K562 (cell line): Measurements from ENCODE around the gene ABLIM2. TPM values are rescaled to one million over a fixed set of nuclear protein-coding genes. Genes with fewer than 3 reads are reported as not detected.

Source experiments
- ATAC-seq: fragments of 200-7000 bp; cut with Tn5 transposase; 3 replicates; pipeline ENCODE4 v1.9.1; 2020; ENCODE audit warnings: moderate library complexity
- BruUV-seq: library from RNA; stranded (reverse); fragments of 400-500 nt; replicated peaks from 2 replicates; lab custom pipeline; 2021; lab: Mats Ljungman, UMichigan
- CTCF ChIA-PET: fragments of 300-600 bp; formaldehyde crosslinking; extraction: SDS; loops from one replicate; lab custom pipeline; 2021; ENCODE audit warnings: low intra/inter-chr PET ratio; lab: Yijun Ruan, JAX
- POLR2A ChIA-PET: fragments of 300-600, 350-650 bp; sonication (Branson Sonifier 250); formaldehyde crosslinking; extraction: SDS; loops from one replicate; lab custom pipeline; 2021; ENCODE audit warnings: antibody characterized with exemption, inconsistent platforms; lab: Yijun Ruan, JAX
- DNase-seq, 4 experiments: peaks; one replicate each; pipeline versions ENCODE4 v3.0.0 to v3.0.0-alpha.2; 2011 to 2018; ENCODE audit warnings: low spot score in 3 of 4, mixed read lengths in 3 of 4; ENCODE audit errors: extremely low read depth in 1 of 4
- FAIRE-seq: peaks from 2 replicates; lab custom pipeline; 2011; peaks lifted over from hg19 to GRCh38; lab: Jason Lieb, UNC
- H2AFZ ChIP-seq: 2 replicates; pipeline ENCODE4 v1.6.0; 2011; ENCODE audit warnings: low read depth, low read length, control low read depth, inconsistent platforms
- H3K27ac ChIP-seq: fragments of 200-600 bp; 3 replicates; pipeline ENCODE4 v1.8.0; 2011; ENCODE audit warnings: low read depth, mild to moderate bottlenecking, control low read depth, inconsistent platforms, low read length, moderate library complexity, mixed read lengths; ENCODE audit errors: extremely low read depth
- H3K27me3 ChIP-seq, 2 experiments: fragments of 300-600 bp in 1 of 2; 2 replicates in 1 of 2; 3 replicates in 1 of 2; pipeline versions ENCODE4 v1.6.0 to v1.8.0; 2011; ENCODE audit warnings: inconsistent platforms in 2 of 2, low read length in 2 of 2, mild to moderate bottlenecking in 1 of 2, mixed read lengths in 1 of 2, moderate library complexity in 1 of 2; ENCODE audit not compliant: control insufficient read depth in 2 of 2, insufficient read depth in 2 of 2
- H3K36me3 ChIP-seq: fragments of 300-600 bp; 3 replicates; pipeline ENCODE4 v1.8.0; 2011; ENCODE audit warnings: mild to moderate bottlenecking, low read length, inconsistent platforms; ENCODE audit not compliant: control insufficient read depth, insufficient read depth
- H3K4me1 ChIP-seq, 2 experiments: fragments of 200-600 bp in 1 of 2; replicated peaks in 1 of 2; 2 replicates in 1 of 2; 3 replicates in 1 of 2; pipeline versions ENCODE4 v1.5.1 to v1.8.0; 2011; ENCODE audit warnings: inconsistent platforms in 2 of 2, low read length in 2 of 2, mild to moderate bottlenecking in 1 of 2, mixed read lengths in 1 of 2, moderate library complexity in 1 of 2; ENCODE audit not compliant: control insufficient read depth in 2 of 2, insufficient read depth in 2 of 2
- H3K4me2 ChIP-seq: 2 replicates; pipeline ENCODE4 v1.6.1; 2011; ENCODE audit warnings: low read length, control low read depth, inconsistent platforms, mixed read lengths; ENCODE audit not compliant: insufficient read depth
- H3K4me3 ChIP-seq: fragments of 200-600 bp; sonication (generic), shearing (Covaris generic); 2 replicates; pipeline ENCODE4 v1.5.1; 2016; ENCODE audit warnings: control low read depth, inconsistent platforms
- H3K79me2 ChIP-seq: fragments of 200-600 bp; 3 replicates; pipeline ENCODE4 v1.8.0; 2011; ENCODE audit warnings: low read length, inconsistent platforms; ENCODE audit not compliant: control insufficient read depth, insufficient read depth
- H3K9ac ChIP-seq, 2 experiments: 2 replicates each; pipeline versions ENCODE4 v1.6.0 to v1.6.1; 2011; ENCODE audit warnings: low read depth in 2 of 2, low read length in 2 of 2, control low read depth in 1 of 2, inconsistent platforms in 1 of 2, mild to moderate bottlenecking in 1 of 2, mixed read lengths in 1 of 2; ENCODE audit not compliant: insufficient read depth in 1 of 2
- H3K9me1 ChIP-seq: one replicate; pipeline ENCODE4 v1.6.0; 2011; ENCODE audit warnings: inconsistent platforms, mild to moderate bottlenecking, low read length, moderate library complexity; ENCODE audit not compliant: control insufficient read depth, insufficient read depth
- H3K9me3 ChIP-seq: replicated peaks from 2 replicates; pipeline ENCODE4 v1.5.1; 2011; ENCODE audit warnings: low read depth, low read length, inconsistent platforms; ENCODE audit not compliant: control insufficient read depth, insufficient read depth
- H4K20me1 ChIP-seq: replicated peaks from 2 replicates; pipeline ENCODE4 v1.6.1; 2011; ENCODE audit warnings: low read length, inconsistent platforms, mixed read lengths; ENCODE audit not compliant: control insufficient read depth, insufficient read depth
- CAMTA2 ChIP-seq: fragments of 250-450 bp; sonication (Bioruptor Pico); conservative IDR thresholded peaks from 2 replicates; pipeline ENCODE4 v1.5.1; 2022
- GTF2F1 ChIP-seq: IDR thresholded peaks from 2 replicates; pipeline ENCODE4 v1.6.1; 2011; ENCODE audit warnings: low read depth, low read length, improper control_type of control experiment
- POLR2H ChIP-seq: IDR thresholded peaks from 2 replicates; pipeline ENCODE4 v1.6.1; 2016; ENCODE audit warnings: missing genetic modification characterization, low read depth, mild to moderate bottlenecking, control low read depth, missing compliant biosample characterization, moderate library complexity
- RFX5 ChIP-seq: IDR thresholded peaks from 2 replicates; pipeline ENCODE4 v1.6.1; 2011; ENCODE audit warnings: low read depth, mild to moderate bottlenecking, improper control_type of control experiment, low read length
- WHSC1 ChIP-seq: IDR thresholded peaks from one replicate; pipeline ENCODE4 v1.6.1; 2012; ENCODE audit warnings: low read length, control low read depth, inconsistent platforms
- ZNF395 ChIP-seq: fragments of 200-800 bp; sonication (Bioruptor generic); IDR thresholded peaks from 2 replicates; pipeline ENCODE4 v1.6.1; 2017; ENCODE audit warnings: missing genetic modification characterization, missing compliant biosample characterization
- ZNF551 ChIP-seq: fragments of 250-450 bp; sonication (Bioruptor Pico); IDR thresholded peaks from 2 replicates; pipeline ENCODE4 v1.5.0; 2021; ENCODE audit warnings: mild to moderate bottlenecking, moderate library complexity
- WGBS: fragments of 100-300 bp; shearing (Covaris generic); methylation state at CpG from one replicate; pipeline ENCODE4 v1.1.6; 2016; ENCODE audit warnings: low coverage, mixed read lengths; ENCODE audit not compliant: insufficient coverage; ENCODE audit errors: missing lambda C conversion rate; 5-methylcytosine and 5-hydroxymethylcytosine counted together
- in situ Hi-C: fragments of 300-500 bp; cut with MboI; formaldehyde crosslinking; loops from 4 replicates; pipeline ENCODE4 v1.15.0; 2018; ENCODE audit warnings: inconsistent platforms, mixed read lengths
- intact Hi-C: fragments of 100-400 bp; cut with micrococcal nuclease; formaldehyde crosslinking; loops from 2 replicates; pipeline ENCODE4 v1.14.2; 2022
- polyA plus RNA-seq, 8 experiments: library from polyadenylated mRNA; depleted of rRNA in 4 of 8; stranded (reverse) in 5 of 8; unstranded in 3 of 8; fragments of >200 nt; fragmentation: Nextera tagmentation in 2 of 8; fragmentation: Illumina TruSeq in 1 of 8; extraction: Ambion mirVana in 2 of 8; extraction: Trizol in 1 of 8; gene quantifications; 2 replicates each; pipeline versions ENCODE4 v1.2.1 to v1.2.3, GENCODE V29; 2011 to 2014; ENCODE audit warnings: inconsistent platforms in 1 of 8, missing spikeins in 1 of 8
- total RNA-seq, 7 experiments: library from RNA; depleted of rRNA in 6 of 7; stranded (reverse); fragments of >200 nt in 6 of 7; fragmentation: Illumina TruSeq in 2 of 7; extraction: Trizol in 2 of 7; gene quantifications; 2 replicates each; pipeline versions ENCODE4 v1.2.1 to v1.2.3, GENCODE V29; 2011 to 2021; ENCODE audit warnings: low replicate concordance in 1 of 7
- TF ChIP-seq, protein P1 (sequence below): fragments of 250-450 bp; sonication (Bioruptor Pico); IDR thresholded peaks from 2 replicates; pipeline ENCODE4 v1.8.0; 2022; ENCODE audit warnings: inconsistent platforms
- TF ChIP-seq, protein P2 (sequence below): sonication (generic); formaldehyde crosslinking; IDR thresholded peaks from 2 replicates; pipeline ENCODE4 v1.8.0; 2023; ENCODE audit warnings: mild to moderate bottlenecking, missing genetic modification reagents

The ABLIM2 gene
- total and polyA plus RNA-seq, 9 of the 15 experiments (the other 6 are each of a cell fraction or from before 2014, with no cell fraction given), result not detected

DNA sequence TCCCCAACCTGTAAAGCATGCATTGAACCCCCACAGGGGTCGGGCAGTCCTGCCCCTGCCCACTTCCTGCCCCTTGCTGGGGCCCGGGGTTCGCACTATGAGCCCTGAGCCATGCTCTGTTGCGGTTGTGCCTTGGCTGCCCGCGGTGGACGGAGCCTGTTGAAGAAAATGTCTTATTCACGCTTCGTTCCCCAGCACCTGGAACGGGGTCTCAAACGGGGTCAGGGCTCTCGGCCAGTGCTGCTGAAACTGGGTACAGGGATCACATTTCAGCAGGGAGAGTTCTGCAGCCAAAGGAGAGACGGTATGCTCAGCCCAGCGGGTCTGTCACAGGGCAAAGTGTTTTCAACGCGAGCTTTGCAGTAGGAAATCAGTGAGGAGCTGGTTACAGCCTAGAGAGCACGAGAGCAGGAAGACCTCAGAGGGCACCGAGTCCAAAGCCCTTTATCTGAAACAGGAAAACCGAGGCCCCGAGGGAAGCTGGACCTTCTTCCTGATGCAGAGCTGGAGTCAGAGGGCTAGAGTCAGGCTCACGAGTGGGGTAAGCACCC, 172.6 kb downstream of the ABLIM2 start:
- ATAC-seq, result no peak
- no peak for FAIRE-seq

More for the DNA sequence above, 172.6 kb downstream of the ABLIM2 start:
- H4K20me1 ChIP-seq, result peaks cover 11% of the 10 kb centered on the region; the same call in 1 of the 2 replicates
- TF ChIP-seq ZNF551 (CRISPR knock-in tag), result no peak
- TF ChIP-seq GTF2F1, result no peak
- no peak for TF ChIP-seq POLR2H (tag)
- no peak for TF ChIP-seq RFX5
- TF ChIP-seq, protein P1, sequence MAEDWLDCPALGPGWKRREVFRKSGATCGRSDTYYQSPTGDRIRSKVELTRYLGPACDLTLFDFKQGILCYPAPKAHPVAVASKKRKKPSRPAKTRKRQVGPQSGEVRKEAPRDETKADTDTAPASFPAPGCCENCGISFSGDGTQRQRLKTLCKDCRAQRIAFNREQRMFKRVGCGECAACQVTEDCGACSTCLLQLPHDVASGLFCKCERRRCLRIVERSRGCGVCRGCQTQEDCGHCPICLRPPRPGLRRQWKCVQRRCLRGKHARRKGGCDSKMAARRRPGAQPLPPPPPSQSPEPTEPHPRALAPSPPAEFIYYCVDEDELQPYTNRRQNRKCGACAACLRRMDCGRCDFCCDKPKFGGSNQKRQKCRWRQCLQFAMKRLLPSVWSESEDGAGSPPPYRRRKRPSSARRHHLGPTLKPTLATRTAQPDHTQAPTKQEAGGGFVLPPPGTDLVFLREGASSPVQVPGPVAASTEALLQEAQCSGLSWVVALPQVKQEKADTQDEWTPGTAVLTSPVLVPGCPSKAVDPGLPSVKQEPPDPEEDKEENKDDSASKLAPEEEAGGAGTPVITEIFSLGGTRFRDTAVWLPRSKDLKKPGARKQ (CRISPR knock-in tag), result no peak
- TF ChIP-seq, protein P2, sequence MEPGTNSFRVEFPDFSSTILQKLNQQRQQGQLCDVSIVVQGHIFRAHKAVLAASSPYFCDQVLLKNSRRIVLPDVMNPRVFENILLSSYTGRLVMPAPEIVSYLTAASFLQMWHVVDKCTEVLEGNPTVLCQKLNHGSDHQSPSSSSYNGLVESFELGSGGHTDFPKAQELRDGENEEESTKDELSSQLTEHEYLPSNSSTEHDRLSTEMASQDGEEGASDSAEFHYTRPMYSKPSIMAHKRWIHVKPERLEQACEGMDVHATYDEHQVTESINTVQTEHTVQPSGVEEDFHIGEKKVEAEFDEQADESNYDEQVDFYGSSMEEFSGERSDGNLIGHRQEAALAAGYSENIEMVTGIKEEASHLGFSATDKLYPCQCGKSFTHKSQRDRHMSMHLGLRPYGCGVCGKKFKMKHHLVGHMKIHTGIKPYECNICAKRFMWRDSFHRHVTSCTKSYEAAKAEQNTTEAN (CRISPR knock-in tag), result no peak
- no peak for TF ChIP-seq WHSC1
- TF ChIP-seq CAMTA2, result no peak
- TF ChIP-seq ZNF395, result no peak
- no peak overlapping the region for H3K4me2 ChIP-seq
- DNase-seq, result no peak
- H3K4me1 ChIP-seq, result no peaks in the 10 kb centered on the region
- H3K4me3 ChIP-seq, result no peak overlapping the region
- no peaks in the 10 kb centered on the region for H3K36me3 ChIP-seq
- in situ Hi-C loops, result loop anchor here (5.0 kb wide), 1 partner anchor 184 kb away; no protein-coding TSS in a partner anchor
- H3K9me1 ChIP-seq, result no peaks in the 10 kb centered on the region
- H2AFZ ChIP-seq, result no peak overlapping the region
- BruUV-seq, result no TSS peak
- WGBS, result 1% methylated on average over 21 of the region's 21 CpGs
- ChIA-PET CTCF (interaction anchor here (1.2 to 1.9 kb wide), 2 partner anchors 182 to 184 kb away, joined by 3 to 4 read pairs; no protein-coding TSS in a partner anchor), POLR2A (no interaction called here)
- no peaks in the 10 kb centered on the region for H3K9me3 ChIP-seq
- H3K27me3 ChIP-seq, result peaks cover 4 to 39% of the 10 kb centered on the region in 2 experiments; a peak in 3 of 5 replicates
- no peak overlapping the region for H3K27ac ChIP-seq
- intact Hi-C loops, result no loop called here
- H3K79me2 ChIP-seq, result no peaks in the 10 kb centered on the region
- no peak overlapping the region for H3K9ac ChIP-seq
